Measurements from ENCODE around the gene PCDHB9. TPM values are rescaled to one million over a fixed set of nuclear protein-coding genes. Genes with fewer than 3 reads are reported as not detected.
"Not testable (repeated sequence)": the region's sequence is repeated elsewhere in the genome, so short reads cannot be mapped to it uniquely, and the experiment has no call there.

The PCDHB9 gene
- total RNA-seq, 2 experiments from 2014 or later: not detected

GRCh38 chr5:141201126-141201525, 14.2 kb downstream of the PCDHB9 start:
- H3K36me3 Mint-ChIP-seq; H3K4me3 Mint-ChIP-seq; H3K27me3 Mint-ChIP-seq; DNase-seq; H3K27ac Mint-ChIP-seq; POLR2A ChIA-PET; ATAC-seq (ENCODE audit: low read depth); H3K4me1 Mint-ChIP-seq: not testable (repeated sequence)
- peaks cover 19% of the 10 kb centered on the region for H3K9me3 Mint-ChIP-seq

GRCh38 chr5:141201646-141202045, 14.7 kb downstream of the PCDHB9 start:
- DNase-seq; H3K4me1 Mint-ChIP-seq; H3K4me3 Mint-ChIP-seq; ATAC-seq (ENCODE audit: low read depth); H3K27ac Mint-ChIP-seq; H3K36me3 Mint-ChIP-seq; H3K27me3 Mint-ChIP-seq; POLR2A ChIA-PET: not testable (repeated sequence)
- H3K9me3 Mint-ChIP-seq: peaks cover 14% of the 10 kb centered on the region

GRCh38 chr5:141208478-141208877, 21.5 kb downstream of the PCDHB9 start, which contains the start of gene PCDHB12:
Gene PCDHB12 (plus strand): TSS chr5:141208719. CDS start chr5:141208908, 189 bp downstream.
- POLR2A ChIA-PET: no interaction called here
- Mint-ChIP-seq H3K27me3 (peaks cover 13% of the 10 kb centered on the region), H3K9me3 (peaks cover 7% of the 10 kb centered on the region), H3K4me1 (no peaks in the 10 kb centered on the region), H3K27ac (no peak within 1 kb of the TSS), H3K36me3 (no peaks in the 10 kb centered on the region), H3K4me3 (no peak within 1 kb of the TSS)
- DNase-seq: no peak
- no peak for ATAC-seq (ENCODE audit: low read depth)

GRCh38 chr5:141210281-141210680, 23.3 kb downstream of the PCDHB9 start:
- H3K27ac Mint-ChIP-seq; POLR2A ChIA-PET; DNase-seq; H3K4me3 Mint-ChIP-seq; H3K36me3 Mint-ChIP-seq; ATAC-seq (ENCODE audit: low read depth); H3K4me1 Mint-ChIP-seq: not testable (repeated sequence)
- H3K9me3 Mint-ChIP-seq: peaks cover 13% of the 10 kb centered on the region
- peaks cover 17% of the 10 kb centered on the region for H3K27me3 Mint-ChIP-seq

- H3K4me3 Mint-ChIP-seq; H3K4me1 Mint-ChIP-seq; ATAC-seq (ENCODE audit: low read depth); H3K36me3 Mint-ChIP-seq; DNase-seq; H3K27ac Mint-ChIP-seq; POLR2A ChIA-PET: not testable (repeated sequence)
- H3K27me3 Mint-ChIP-seq: peaks cover 19% of the 10 kb centered on the region
- peaks cover 14% of the 10 kb centered on the region for H3K9me3 Mint-ChIP-seq
Observed at GRCh38 chr5:141210849-141211248, 23.9 kb downstream of the PCDHB9 start.

- peaks cover 22% of the 10 kb centered on the region for H3K27me3 Mint-ChIP-seq
- DNase-seq; H3K36me3 Mint-ChIP-seq; POLR2A ChIA-PET; H3K4me3 Mint-ChIP-seq; H3K4me1 Mint-ChIP-seq; ATAC-seq (ENCODE audit: low read depth); H3K27ac Mint-ChIP-seq: not testable (repeated sequence)
- peaks cover 18% of the 10 kb centered on the region for H3K9me3 Mint-ChIP-seq
Observed at GRCh38 chr5:141213656-141214339, 26.8 kb downstream of the PCDHB9 start, which contains the start of gene PCDHB13. Gene PCDHB13 (plus strand): TSS chr5:141213919. CDS start chr5:141214124, 205 bp downstream.

GRCh38 chr5:141214583-141214982, 27.6 kb downstream of the PCDHB9 start:
- DNase-seq; H3K4me3 Mint-ChIP-seq; POLR2A ChIA-PET; ATAC-seq (ENCODE audit: low read depth); H3K36me3 Mint-ChIP-seq; H3K4me1 Mint-ChIP-seq; H3K27ac Mint-ChIP-seq: not testable (repeated sequence)
- H3K27me3 Mint-ChIP-seq: peaks cover 14% of the 10 kb centered on the region
- H3K9me3 Mint-ChIP-seq: peaks cover 21% of the 10 kb centered on the region

- H3K27me3 Mint-ChIP-seq; DNase-seq; H3K36me3 Mint-ChIP-seq; ATAC-seq (ENCODE audit: low read depth); H3K4me3 Mint-ChIP-seq; H3K4me1 Mint-ChIP-seq; H3K27ac Mint-ChIP-seq; POLR2A ChIA-PET: not testable (repeated sequence)
- H3K9me3 Mint-ChIP-seq: peaks cover 18% of the 10 kb centered on the region
Observed at GRCh38 chr5:141215504-141215903, 28.5 kb downstream of the PCDHB9 start.

GRCh38 chr5:141216035-141216434, 29.1 kb downstream of the PCDHB9 start:
- ATAC-seq (ENCODE audit: low read depth); H3K36me3 Mint-ChIP-seq; DNase-seq; H3K27me3 Mint-ChIP-seq; H3K4me3 Mint-ChIP-seq; H3K27ac Mint-ChIP-seq; POLR2A ChIA-PET; H3K4me1 Mint-ChIP-seq: not testable (repeated sequence)
- H3K9me3 Mint-ChIP-seq: peaks cover 16% of the 10 kb centered on the region

GRCh38 chr5:141223112-141223783, 36.3 kb downstream of the PCDHB9 start, which contains the start of gene PCDHB14:
Gene PCDHB14 (plus strand): TSS chr5:141223343. CDS start chr5:141223506, 163 bp downstream.
- DNase-seq (no peak), ATAC-seq (ENCODE audit: low read depth) (no peak)
- Mint-ChIP-seq H3K4me3 (no peak within 1 kb of the TSS), H3K27ac (no peak within 1 kb of the TSS), H3K27me3 (peaks cover 7% of the 10 kb centered on the region), H3K36me3 (no peaks in the 10 kb centered on the region), H3K4me1 (peaks cover 1% of the 10 kb centered on the region), H3K9me3 (peaks cover 9% of the 10 kb centered on the region)
- POLR2A ChIA-PET: interaction anchor here (0.7 kb wide), 1 partner anchor 116 kb away, joined by 3 read pairs; no protein-coding TSS in a partner anchor

GRCh38 chr5:141224844-141225243, 37.9 kb downstream of the PCDHB9 start:
- H3K27me3 Mint-ChIP-seq; ATAC-seq (ENCODE audit: low read depth); H3K9me3 Mint-ChIP-seq: not testable (repeated sequence)

GRCh38 chr5:141225421-141225820, 38.5 kb downstream of the PCDHB9 start:
- H3K27me3 Mint-ChIP-seq; H3K36me3 Mint-ChIP-seq; H3K9me3 Mint-ChIP-seq; H3K27ac Mint-ChIP-seq; H3K4me3 Mint-ChIP-seq; POLR2A ChIA-PET; DNase-seq; H3K4me1 Mint-ChIP-seq; ATAC-seq (ENCODE audit: low read depth): not testable (repeated sequence)

More at GRCh38 chr5:141224844-141225243, 37.9 kb downstream of the PCDHB9 start:
- H3K27ac Mint-ChIP-seq, DNase-seq, H3K36me3 Mint-ChIP-seq, POLR2A ChIA-PET, H3K4me3 Mint-ChIP-seq, H3K4me1 Mint-ChIP-seq: not testable (repeated sequence)

GRCh38 chr5:141234109-141234667, 47.2 kb downstream of the PCDHB9 start:
- peaks cover 4% of the 10 kb centered on the region for H3K27me3 Mint-ChIP-seq
- H3K9me3 Mint-ChIP-seq: peaks cover 20% of the 10 kb centered on the region

More at GRCh38 chr5:141234109-141234667, 47.2 kb downstream of the PCDHB9 start:
- no peak for DNase-seq
- ATAC-seq (ENCODE audit: low read depth): no peak
- peak overlapping the region; percentile 42 for H3K27ac Mint-ChIP-seq
- peaks cover 1% of the 10 kb centered on the region for H3K36me3 Mint-ChIP-seq
- H3K4me1 Mint-ChIP-seq: no peaks in the 10 kb centered on the region
- POLR2A ChIA-PET: no interaction called here
- H3K4me3 Mint-ChIP-seq: no peak overlapping the region

All from activated naive CD8-positive, alpha-beta T cell treated with anti-CD3 and anti-CD28 coated beads, Interleukin-2, amount 10 ng/mL, durations not matched to agents 7 days and 5 days (primary cell).